Measurements from ENCODE around the gene ELMO3.

ELMO3 gene

GRCh38 chr16:67226295-67226803 lies 27.4 kb downstream of the ELMO3 start:
- H3K36me3 ChIP-seq (ENCODE audit: insufficient read depth, low read length), result peaks cover 5% of the 10 kb centered on the region; the same call in 1 of the 2 replicates
- peak overlapping the region; percentile 57; the same call in 1 of the 2 replicates for H3K9ac ChIP-seq (ENCODE audit: low read depth, low read length)
- no peaks in the 10 kb centered on the region for H3K9me3 ChIP-seq (ENCODE audit: control insufficient read depth, insufficient read depth, low read length)
- no peaks in the 10 kb centered on the region for H3K4me1 ChIP-seq (ENCODE audit: insufficient read depth, low read length)

- Histone ChIP-seq H3K9me3 (ENCODE audit: control insufficient read depth, insufficient read depth, low read length) (no peaks in the 10 kb centered on the region), H3K4me1 (ENCODE audit: insufficient read depth, low read length) (no peaks in the 10 kb centered on the region), H3K9ac (ENCODE audit: low read depth, low read length) (peak within 1 kb of the TSS; percentile 74), H3K36me3 (ENCODE audit: insufficient read depth, low read length) (peaks cover 5% of the 10 kb centered on the region; the same call in 1 of the 2 replicates)
Measured at GRCh38 chr16:67226804-67227566, 28.1 kb downstream of the ELMO3 start, which contains the start of gene TMEM208. TSS of gene TMEM208 (plus strand) at chr16:67227130. CDS start at chr16:67227219, 89 bp downstream.

- Histone ChIP-seq H3K9me3 (ENCODE audit: control insufficient read depth, insufficient read depth, low read length) (no peaks in the 10 kb centered on the region), H3K9ac (ENCODE audit: low read depth, low read length) (peak overlapping the region; percentile 74), H3K36me3 (ENCODE audit: insufficient read depth, low read length) (peaks cover 5% of the 10 kb centered on the region; the same call in 1 of the 2 replicates), H3K4me1 (ENCODE audit: insufficient read depth, low read length) (no peaks in the 10 kb centered on the region)
Measured at GRCh38 chr16:67227567-67227921, 28.6 kb downstream of the ELMO3 start.

GRCh38 chr16:67228034-67228785 lies 29.3 kb downstream of the ELMO3 start:
- Histone ChIP-seq H3K9me3 (ENCODE audit: control insufficient read depth, insufficient read depth, low read length) (no peaks in the 10 kb centered on the region), H3K9ac (ENCODE audit: low read depth, low read length) (peak overlapping the region; percentile 74; the same call in 1 of the 2 replicates), H3K36me3 (ENCODE audit: insufficient read depth, low read length) (peaks cover 5% of the 10 kb centered on the region; the same call in 1 of the 2 replicates), H3K4me1 (ENCODE audit: insufficient read depth, low read length) (no peaks in the 10 kb centered on the region)

- peaks cover 5% of the 10 kb centered on the region; the same call in 1 of the 2 replicates for H3K36me3 ChIP-seq (ENCODE audit: insufficient read depth, low read length)
- no peaks in the 10 kb centered on the region for H3K9me3 ChIP-seq (ENCODE audit: control insufficient read depth, insufficient read depth, low read length)
- H3K9ac ChIP-seq (ENCODE audit: low read depth, low read length), result no peak overlapping the region
- no peaks in the 10 kb centered on the region for H3K4me1 ChIP-seq (ENCODE audit: insufficient read depth, low read length)
Measured at GRCh38 chr16:67228905-67229304, 30.0 kb downstream of the ELMO3 start.

GRCh38 chr16:67229906-67230808 lies 31.2 kb downstream of the ELMO3 start:
- H3K9me3 ChIP-seq (ENCODE audit: control insufficient read depth, insufficient read depth, low read length), result no peaks in the 10 kb centered on the region
- H3K9ac ChIP-seq (ENCODE audit: low read depth, low read length), result no peak overlapping the region
- peaks cover 5% of the 10 kb centered on the region; the same call in 1 of the 2 replicates for H3K36me3 ChIP-seq (ENCODE audit: insufficient read depth, low read length)
- H3K4me1 ChIP-seq (ENCODE audit: insufficient read depth, low read length), result no peaks in the 10 kb centered on the region

GRCh38 chr16:67230809-67231660 lies 32.1 kb downstream of the ELMO3 start:
- H3K9me3 ChIP-seq (ENCODE audit: control insufficient read depth, insufficient read depth, low read length), result no peaks in the 10 kb centered on the region
- H3K9ac ChIP-seq (ENCODE audit: low read depth, low read length), result no peak overlapping the region
- peaks cover 5% of the 10 kb centered on the region; the same call in 1 of the 2 replicates for H3K36me3 ChIP-seq (ENCODE audit: insufficient read depth, low read length)
- no peaks in the 10 kb centered on the region for H3K4me1 ChIP-seq (ENCODE audit: insufficient read depth, low read length)

GRCh38 chr16:67233596-67233995 lies 34.7 kb downstream of the ELMO3 start:
- Histone ChIP-seq H3K4me1 (ENCODE audit: insufficient read depth, low read length) (no peaks in the 10 kb centered on the region; the same call in 1 of the 2 replicates), H3K9ac (ENCODE audit: low read depth, low read length) (no peak overlapping the region), H3K9me3 (ENCODE audit: control insufficient read depth, insufficient read depth, low read length) (no peaks in the 10 kb centered on the region), H3K36me3 (ENCODE audit: insufficient read depth, low read length) (no peaks in the 10 kb centered on the region; the same call in 1 of the 2 replicates)

- Histone ChIP-seq H3K9ac (ENCODE audit: low read depth, low read length) (no peak overlapping the region), H3K36me3 (ENCODE audit: insufficient read depth, low read length) (no peaks in the 10 kb centered on the region; the same call in 1 of the 2 replicates), H3K4me1 (ENCODE audit: insufficient read depth, low read length) (no peaks in the 10 kb centered on the region; the same call in 1 of the 2 replicates), H3K9me3 (ENCODE audit: control insufficient read depth, insufficient read depth, low read length) (no peaks in the 10 kb centered on the region)
Measured at GRCh38 chr16:67234180-67234597, 35.3 kb downstream of the ELMO3 start.

- no peaks in the 10 kb centered on the region for H3K9me3 ChIP-seq (ENCODE audit: control insufficient read depth, insufficient read depth, low read length)
- peak overlapping the region; percentile 45 for H3K9ac ChIP-seq (ENCODE audit: low read depth, low read length)
- peaks cover 3% of the 10 kb centered on the region; the same call in 1 of the 2 replicates for H3K36me3 ChIP-seq (ENCODE audit: insufficient read depth, low read length)
- H3K4me1 ChIP-seq (ENCODE audit: insufficient read depth, low read length), result no peaks in the 10 kb centered on the region; the same call in 1 of the 2 replicates
Measured at GRCh38 chr16:67235816-67236562, 37.1 kb downstream of the ELMO3 start.

- H3K9me3 ChIP-seq (ENCODE audit: control insufficient read depth, insufficient read depth, low read length), result no peaks in the 10 kb centered on the region
- peaks cover 7% of the 10 kb centered on the region for H3K4me1 ChIP-seq (ENCODE audit: insufficient read depth, low read length)
- peak overlapping the region; percentile 55 for H3K9ac ChIP-seq (ENCODE audit: low read depth, low read length)
- peaks cover 3% of the 10 kb centered on the region; the same call in 1 of the 2 replicates for H3K36me3 ChIP-seq (ENCODE audit: insufficient read depth, low read length)
Measured at GRCh38 chr16:67236563-67237395, 37.8 kb downstream of the ELMO3 start.
